ENCODE measurements around the gene GLTPD2. TPM values are rescaled to one million over a fixed set of nuclear protein-coding genes. Genes with fewer than 3 reads are reported as not detected.

Gene GLTPD2
- not detected for total RNA-seq

DNA sequence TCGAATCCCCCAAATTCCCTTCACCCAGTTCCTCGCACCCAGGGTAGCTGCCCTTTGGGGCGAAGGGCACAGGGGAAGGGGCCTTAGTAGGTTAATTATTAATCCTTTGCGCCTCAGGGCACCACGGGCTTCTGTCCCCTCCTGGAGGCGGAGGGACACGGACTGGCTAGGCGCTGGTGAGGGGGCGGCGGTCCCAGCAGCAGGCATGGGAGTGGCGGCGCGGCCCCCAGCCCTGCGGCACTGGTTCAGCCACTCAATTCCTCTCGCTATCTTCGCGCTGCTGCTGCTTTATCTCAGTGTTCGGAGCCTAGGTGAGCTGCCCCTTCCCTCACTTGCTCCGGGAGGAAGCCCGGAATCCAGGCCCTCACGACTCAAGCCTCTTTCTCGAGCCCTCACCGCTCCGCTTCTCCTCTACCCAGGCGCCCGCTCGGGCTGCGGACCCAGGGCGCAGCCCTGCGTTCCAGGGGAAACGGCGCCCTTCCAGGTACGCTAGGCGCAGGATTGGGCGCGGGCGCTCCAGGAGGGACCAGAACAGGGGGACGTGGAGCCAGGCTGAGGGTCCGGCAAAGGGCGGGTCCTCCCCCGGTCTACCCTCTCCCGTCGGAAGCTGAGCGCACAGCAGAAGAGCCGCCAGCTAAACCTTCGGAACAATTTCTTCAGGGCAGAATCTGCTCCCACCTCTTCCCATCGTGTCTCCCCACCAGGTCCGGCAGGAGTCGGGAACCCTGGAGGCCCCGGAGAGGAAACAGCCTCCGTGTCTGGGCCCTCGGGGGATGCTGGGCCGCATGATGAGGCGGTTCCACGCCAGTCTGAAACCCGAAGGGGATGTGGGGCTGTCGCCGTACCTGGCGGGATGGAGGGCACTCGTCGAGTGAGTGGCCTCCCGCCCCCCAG, at the start of gene GLTPD2:
Gene GLTPD2, plus strand, starts transcription at position 158 of the 894 bp plus-strand sequence. Its CDS starts 48 bp downstream, at position 206.
- no peak for ATAC-seq
- peaks cover 24% of the 10 kb centered on the region for H3K4me1 Mint-ChIP-seq (ENCODE audit: low read depth)
- H3K36me3 Mint-ChIP-seq (ENCODE audit: insufficient read depth) = no peaks in the 10 kb centered on the region
- peaks cover 40% of the 10 kb centered on the region for H3K27me3 Mint-ChIP-seq (ENCODE audit: low read depth)
- no peaks in the 10 kb centered on the region for H3K9me3 Mint-ChIP-seq
- peak within 1 kb of the TSS; percentile 75 for H3K4me3 Mint-ChIP-seq
- no peak for DNase-seq

- Mint-ChIP-seq H3K4me1 (ENCODE audit: low read depth) (peaks cover 20% of the 10 kb centered on the region), H3K36me3 (ENCODE audit: insufficient read depth) (peaks cover 1% of the 10 kb centered on the region), H3K9me3 (no peaks in the 10 kb centered on the region), H3K4me3 (peak within 1 kb of the TSS; percentile 80), H3K27me3 (ENCODE audit: low read depth) (peaks cover 24% of the 10 kb centered on the region)
- ATAC-seq (peak; percentile 74 to 77), DNase-seq (peak; percentile 53)
Observed at GRCh38 chr17:4739122-4740024, 49.4 kb upstream of the GLTPD2 start, which contains the start of the genes CXCL16 and ZMYND15. TSS of gene CXCL16 (minus strand) at chr17:4739928. CDS start at chr17:4739339, 589 bp downstream. TSS of gene ZMYND15 (plus strand) at chr17:4739833. CDS start at chr17:4740549, 716 bp downstream.

DNA sequence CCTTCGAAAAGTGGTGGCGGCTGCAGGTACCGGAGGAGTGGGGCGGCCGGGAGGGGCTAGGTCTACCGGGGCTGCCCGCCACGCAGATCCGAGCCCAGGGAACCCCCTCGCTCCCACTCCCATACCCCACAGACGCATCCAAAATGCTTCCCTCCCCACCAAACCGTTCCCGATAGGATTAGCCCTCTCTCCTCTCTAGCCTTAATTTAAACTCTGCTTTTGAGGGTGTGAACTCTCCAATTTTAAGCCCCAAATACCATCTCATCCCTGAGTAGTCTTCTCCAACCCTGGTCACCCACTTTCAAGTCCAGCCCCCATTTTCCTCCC, 48.8 kb upstream of the GLTPD2 start:
- Mint-ChIP-seq H3K36me3 (ENCODE audit: insufficient read depth) (no peaks in the 10 kb centered on the region), H3K4me1 (ENCODE audit: low read depth) (peaks cover 18% of the 10 kb centered on the region), H3K4me3 (peak overlapping the region; percentile 76), H3K9me3 (no peaks in the 10 kb centered on the region), H3K27me3 (ENCODE audit: low read depth) (peaks cover 24% of the 10 kb centered on the region)
- ATAC-seq (no peak), DNase-seq (no peak)

DNA sequence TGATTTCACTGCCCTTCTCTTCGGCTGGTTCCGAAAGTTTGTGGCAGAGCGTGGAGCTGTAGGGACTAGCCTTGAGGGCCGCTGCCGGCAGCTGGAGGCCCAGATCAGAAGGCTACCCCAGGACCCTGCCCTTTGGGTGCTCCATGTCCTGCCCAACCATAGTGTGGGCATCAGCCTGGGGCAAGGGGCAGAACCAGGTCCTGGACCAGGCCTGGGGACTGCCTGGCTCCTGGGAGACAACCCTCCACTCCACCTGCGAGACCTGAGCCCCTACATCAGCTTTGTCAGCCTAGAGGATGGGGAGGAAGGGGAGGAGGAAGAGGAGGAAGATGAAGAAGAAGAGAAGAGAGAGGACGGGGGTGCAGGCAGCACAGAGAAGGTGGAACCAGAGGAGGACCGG, 48.2 kb upstream of the GLTPD2 start:
- DNase-seq (no peak), ATAC-seq (no peak)
- peak overlapping the region; percentile 76 for H3K4me3 Mint-ChIP-seq
- H3K27me3 Mint-ChIP-seq (ENCODE audit: low read depth) = peaks cover 24% of the 10 kb centered on the region
- no peaks in the 10 kb centered on the region for H3K36me3 Mint-ChIP-seq (ENCODE audit: insufficient read depth)
- H3K9me3 Mint-ChIP-seq = no peaks in the 10 kb centered on the region
- peaks cover 18% of the 10 kb centered on the region for H3K4me1 Mint-ChIP-seq (ENCODE audit: low read depth)

GRCh38 chr17:4741544-4741943, 47.2 kb upstream of the GLTPD2 start:
- H3K4me1 Mint-ChIP-seq (ENCODE audit: low read depth) = peaks cover 15% of the 10 kb centered on the region
- H3K9me3 Mint-ChIP-seq = no peaks in the 10 kb centered on the region
- H3K27me3 Mint-ChIP-seq (ENCODE audit: low read depth) = peaks cover 24% of the 10 kb centered on the region
- no peaks in the 10 kb centered on the region for H3K36me3 Mint-ChIP-seq (ENCODE audit: insufficient read depth)
- ATAC-seq = no peak
- no peak for DNase-seq
- peak overlapping the region; percentile 20 for H3K4me3 Mint-ChIP-seq

DNA sequence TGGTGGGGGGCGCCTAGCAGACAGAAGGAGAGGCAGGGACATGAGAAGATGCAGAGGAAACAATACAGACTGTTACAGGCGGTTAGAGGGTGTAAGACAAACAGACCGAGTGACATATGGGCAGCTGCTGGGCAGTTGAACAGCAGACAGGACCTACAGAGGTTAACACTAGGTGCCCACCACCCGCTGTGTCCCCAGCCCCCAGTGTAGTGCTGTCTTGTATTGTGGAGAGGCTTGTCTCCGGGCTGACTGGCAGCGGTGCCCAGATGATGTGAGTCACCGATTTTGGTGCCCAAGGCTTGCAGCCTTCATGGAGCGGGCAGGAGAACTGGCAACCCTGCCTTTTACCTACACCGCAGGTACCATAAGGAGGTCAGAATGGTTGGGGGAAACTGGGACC, 46.6 kb upstream of the GLTPD2 start:
- no peak overlapping the region for H3K4me3 Mint-ChIP-seq
- H3K27me3 Mint-ChIP-seq (ENCODE audit: low read depth) = peaks cover 24% of the 10 kb centered on the region
- no peak for DNase-seq

GRCh38 chr17:4742629-4743028, 46.1 kb upstream of the GLTPD2 start:
- no peaks in the 10 kb centered on the region for H3K36me3 Mint-ChIP-seq (ENCODE audit: insufficient read depth)
- ATAC-seq = no peak
- no peak for DNase-seq
- H3K9me3 Mint-ChIP-seq = no peaks in the 10 kb centered on the region
- no peak overlapping the region for H3K4me3 Mint-ChIP-seq
- peaks cover 16% of the 10 kb centered on the region for H3K4me1 Mint-ChIP-seq (ENCODE audit: low read depth)
- H3K27me3 Mint-ChIP-seq (ENCODE audit: low read depth) = peaks cover 24% of the 10 kb centered on the region

More for the DNA sequence above, 46.6 kb upstream of the GLTPD2 start:
- peaks cover 15% of the 10 kb centered on the region for H3K4me1 Mint-ChIP-seq (ENCODE audit: low read depth)
- no peaks in the 10 kb centered on the region for H3K36me3 Mint-ChIP-seq (ENCODE audit: insufficient read depth)
- no peak for ATAC-seq
- no peaks in the 10 kb centered on the region for H3K9me3 Mint-ChIP-seq

DNA sequence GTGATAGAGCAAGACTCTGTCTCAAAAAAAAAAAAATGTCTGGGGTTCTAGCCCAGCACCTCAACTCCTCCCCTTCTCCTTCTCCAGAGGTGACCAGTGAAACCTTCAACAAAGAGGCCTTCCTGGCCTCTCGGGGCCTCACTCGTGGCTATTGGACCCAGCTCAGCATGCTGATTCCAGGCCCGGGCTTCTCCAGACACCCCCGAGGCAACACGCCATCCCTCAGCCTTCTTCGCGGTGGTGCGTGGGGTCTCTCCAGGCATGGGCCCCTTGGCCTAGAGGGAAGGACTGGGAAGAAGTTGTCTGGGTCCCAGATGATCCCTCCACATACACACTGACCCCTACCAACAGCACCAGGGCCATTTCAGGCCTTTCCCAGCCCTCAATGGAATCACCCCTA, 45.5 kb upstream of the GLTPD2 start:
- H3K36me3 Mint-ChIP-seq (ENCODE audit: insufficient read depth) = no peaks in the 10 kb centered on the region
- no peak overlapping the region for H3K4me3 Mint-ChIP-seq
- H3K9me3 Mint-ChIP-seq = no peaks in the 10 kb centered on the region
- ATAC-seq = no peak
- DNase-seq = no peak
- H3K27me3 Mint-ChIP-seq (ENCODE audit: low read depth) = peaks cover 22% of the 10 kb centered on the region
- H3K4me1 Mint-ChIP-seq (ENCODE audit: low read depth) = peaks cover 20% of the 10 kb centered on the region

DNA sequence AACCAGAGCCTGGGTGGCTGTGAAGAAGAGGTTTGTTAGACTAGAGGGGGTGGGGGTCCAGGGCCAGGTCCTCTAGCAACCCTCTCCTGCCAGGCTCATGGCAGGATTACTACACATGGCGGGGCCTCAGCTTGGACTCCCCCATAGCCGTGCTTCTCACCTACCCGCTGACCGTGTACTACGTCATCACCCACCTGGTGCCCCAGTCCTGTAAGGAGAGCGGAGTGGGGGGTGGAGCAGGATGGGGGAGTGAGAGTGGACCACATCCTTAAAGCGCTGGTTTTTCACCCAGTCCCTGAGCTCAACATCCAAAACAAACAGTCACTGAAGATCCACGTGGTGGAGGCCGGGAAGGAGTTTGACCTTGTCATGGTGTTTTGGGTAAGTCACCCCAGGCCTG, 44.9 kb upstream of the GLTPD2 start:
- no peak for ATAC-seq
- H3K4me1 Mint-ChIP-seq (ENCODE audit: low read depth) = peaks cover 18% of the 10 kb centered on the region

GRCh38 chr17:4744999-4745969, 43.5 kb upstream of the GLTPD2 start:
- ATAC-seq (no peak), DNase-seq (no peak)
- no peak overlapping the region for H3K4me3 Mint-ChIP-seq
- H3K27me3 Mint-ChIP-seq (ENCODE audit: low read depth) = peaks cover 22% of the 10 kb centered on the region
- H3K9me3 Mint-ChIP-seq = no peaks in the 10 kb centered on the region
- peaks cover 13% of the 10 kb centered on the region for H3K4me1 Mint-ChIP-seq (ENCODE audit: low read depth)
- H3K36me3 Mint-ChIP-seq (ENCODE audit: insufficient read depth) = no peaks in the 10 kb centered on the region

More for the DNA sequence above, 44.9 kb upstream of the GLTPD2 start:
- Mint-ChIP-seq H3K27me3 (ENCODE audit: low read depth) (peaks cover 23% of the 10 kb centered on the region), H3K36me3 (ENCODE audit: insufficient read depth) (no peaks in the 10 kb centered on the region), H3K9me3 (no peaks in the 10 kb centered on the region), H3K4me3 (no peak overlapping the region)
- DNase-seq = no peak

- Mint-ChIP-seq H3K4me3 (peak overlapping the region; percentile 48), H3K27me3 (ENCODE audit: low read depth) (peaks cover 24% of the 10 kb centered on the region), H3K4me1 (ENCODE audit: low read depth) (peaks cover 12% of the 10 kb centered on the region), H3K9me3 (no peaks in the 10 kb centered on the region), H3K36me3 (ENCODE audit: insufficient read depth) (no peaks in the 10 kb centered on the region)
- DNase-seq (no peak), ATAC-seq (peak; percentile 66 to 84)
Observed at GRCh38 chr17:4747847-4748246, 40.9 kb upstream of the GLTPD2 start.

- peaks cover 20% of the 10 kb centered on the region for H3K27me3 Mint-ChIP-seq (ENCODE audit: low read depth)
- DNase-seq (no peak), ATAC-seq (no peak)
- H3K36me3 Mint-ChIP-seq (ENCODE audit: insufficient read depth) = no peaks in the 10 kb centered on the region
- H3K4me1 Mint-ChIP-seq (ENCODE audit: low read depth) = peaks cover 12% of the 10 kb centered on the region
- H3K4me3 Mint-ChIP-seq = no peak overlapping the region
- H3K9me3 Mint-ChIP-seq = no peaks in the 10 kb centered on the region
Observed at GRCh38 chr17:4748686-4749085, 40.1 kb upstream of the GLTPD2 start.

GRCh38 chr17:4750606-4751005, 38.2 kb upstream of the GLTPD2 start:
- Mint-ChIP-seq H3K4me1 (ENCODE audit: low read depth) (peaks cover 12% of the 10 kb centered on the region), H3K36me3 (ENCODE audit: insufficient read depth) (no peaks in the 10 kb centered on the region), H3K9me3 (no peaks in the 10 kb centered on the region), H3K4me3 (no peak overlapping the region), H3K27me3 (ENCODE audit: low read depth) (peaks cover 28% of the 10 kb centered on the region)
- no peak for ATAC-seq
- DNase-seq = no peak

Measured in activated T-cell treated with anti-CD3 and anti-CD28 coated beads, Interleukin-2, amount 50 U/mL, for 4 hours (primary cell).